ENCODE measurements around the gene RAB40AL.

RAB40AL gene

GRCh38 chrX:102979536-102979935, 42.5 kb downstream of the RAB40AL start:
- Histone ChIP-seq H3K27ac (ENCODE audit: low read depth, low read length) (no peak overlapping the region), H2AFZ (ENCODE audit: low read length, unreplicated experiment) (no peak overlapping the region), H3K4me1 (ENCODE audit: control insufficient read depth, insufficient read depth, low read length, unreplicated experiment) (peaks cover 16% of the 10 kb centered on the region), H3K79me2 (ENCODE audit: control insufficient read depth, insufficient read depth, low read length, unreplicated experiment) (no peaks in the 10 kb centered on the region), H3K27me3 (ENCODE audit: insufficient read depth, low read length) (no peaks in the 10 kb centered on the region), H3K4me3 (ENCODE audit: low read depth, low read length) (no peak overlapping the region), H3K36me3 (ENCODE audit: insufficient read depth, low read length) (no peaks in the 10 kb centered on the region)

- no peak overlapping the region for H2AFZ ChIP-seq (ENCODE audit: low read length, unreplicated experiment)
- no peaks in the 10 kb centered on the region for H3K36me3 ChIP-seq (ENCODE audit: insufficient read depth, low read length)
- no peak overlapping the region for H3K4me3 ChIP-seq (ENCODE audit: low read depth, low read length)
- H3K27ac ChIP-seq (ENCODE audit: low read depth, low read length) = no peak overlapping the region
- H3K27me3 ChIP-seq (ENCODE audit: insufficient read depth, low read length) = no peaks in the 10 kb centered on the region
- no peaks in the 10 kb centered on the region for H3K4me1 ChIP-seq (ENCODE audit: control insufficient read depth, insufficient read depth, low read length, unreplicated experiment)
- no peaks in the 10 kb centered on the region for H3K79me2 ChIP-seq (ENCODE audit: control insufficient read depth, insufficient read depth, low read length, unreplicated experiment)
Observed at GRCh38 chrX:102983205-102983604, 46.1 kb downstream of the RAB40AL start.

GRCh38 chrX:102985192-102985591, 48.1 kb downstream of the RAB40AL start:
- Histone ChIP-seq H3K79me2 (ENCODE audit: control insufficient read depth, insufficient read depth, low read length, unreplicated experiment) (no peaks in the 10 kb centered on the region), H3K4me1 (ENCODE audit: control insufficient read depth, insufficient read depth, low read length, unreplicated experiment) (no peaks in the 10 kb centered on the region), H3K27ac (ENCODE audit: low read depth, low read length) (no peak overlapping the region), H3K4me3 (ENCODE audit: low read depth, low read length) (no peak overlapping the region), H3K27me3 (ENCODE audit: insufficient read depth, low read length) (no peaks in the 10 kb centered on the region), H3K36me3 (ENCODE audit: insufficient read depth, low read length) (no peaks in the 10 kb centered on the region), H2AFZ (ENCODE audit: low read length, unreplicated experiment) (no peak overlapping the region)

Data from ACC112 (cell line).